ENCODE measurements around the gene CEP68.

DNA sequence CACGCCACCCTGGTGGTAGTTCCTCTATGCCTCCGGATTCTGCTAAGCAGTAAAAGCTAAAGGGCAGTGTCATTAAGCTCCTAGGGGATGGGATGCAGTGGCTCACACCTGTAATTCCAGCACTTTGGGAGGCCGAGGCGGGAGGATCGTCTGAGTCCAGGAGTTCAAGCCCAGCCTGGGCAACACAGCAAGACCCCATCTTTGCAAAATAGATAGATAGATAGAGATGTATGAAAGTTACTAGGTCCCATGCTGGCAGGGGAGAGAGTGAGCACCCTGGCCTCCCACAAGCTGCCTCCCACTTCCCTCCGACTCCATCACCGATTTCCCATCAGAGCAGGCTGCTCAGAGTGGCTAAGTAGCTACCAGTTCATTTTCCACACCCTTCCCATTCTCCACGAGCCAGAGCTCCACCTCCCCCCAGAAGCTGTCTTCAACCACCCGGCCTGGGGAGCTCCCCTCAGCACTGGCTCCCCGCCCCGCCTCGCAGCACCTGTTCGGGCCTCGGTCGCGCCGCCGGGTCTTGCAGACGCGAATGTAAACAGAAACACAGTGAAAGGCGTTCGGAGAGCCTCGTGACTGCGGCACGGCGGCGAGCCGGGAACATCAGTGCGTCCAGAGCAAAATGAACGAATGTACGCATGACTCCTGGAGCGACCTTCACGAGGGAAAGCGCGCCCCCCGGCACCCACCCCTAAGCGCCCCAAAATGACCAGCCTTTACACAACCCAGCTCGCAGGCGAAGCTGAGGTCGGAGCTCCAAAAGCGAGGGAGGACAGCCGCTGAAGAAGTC is 598 bp upstream of the CEP68 start:
- TF ChIP-seq POLR2AphosphoS5 (IDR thresholded peaks at IDR 0.05) (no peak), CTCF (IDR thresholded peaks at IDR 0.05) (no peak), POLR2A (IDR thresholded peaks at IDR 0.05) (no peak)
